Measurements from ENCODE around the gene ZNF143. TPM values are rescaled to one million over a fixed set of nuclear protein-coding genes. Genes with fewer than 3 reads are reported as not detected.

ZNF143 gene
- total RNA-seq, 1 experiment from 2014 or later = 29.2 TPM

- H3K23ac ChIP-seq (ENCODE audit: insufficient read length, low read depth, low read length) = no peak overlapping the region
- peaks cover 3% of the 10 kb centered on the region for H3K79me1 ChIP-seq (ENCODE audit: insufficient read depth, low read depth, low read length, poor library complexity, severe bottlenecking)
- no peaks in the 10 kb centered on the region for H4K20me1 ChIP-seq (ENCODE audit: control insufficient read depth, insufficient read depth, insufficient read length)
- Mint-ChIP-seq H3K36me3 (ENCODE audit: insufficient read depth in 1 of 3, low read depth in 3 of 3) (peaks cover 68 to 79% (median 78%) of the 10 kb centered on the region in 3 experiments), H3K27me3 (ENCODE audit: low read depth) (no peaks in the 10 kb centered on the region), H3K4me3 (peak overlapping the region; percentile 43 to 95), H3K4me1 (peaks cover 18 to 24% of the 10 kb centered on the region in 2 experiments), H3K27ac (peak overlapping the region in 1 of 3 experiments; percentile 48; a peak in 1 of 7 replicates), H3K9me3 (peaks cover 0 to 8% of the 10 kb centered on the region in 2 experiments; a peak in 1 of 5 replicates)
- H3K23me2 ChIP-seq (ENCODE audit: insufficient read length, low read depth, low read length, poor library complexity, severe bottlenecking) = peaks cover 11% of the 10 kb centered on the region
- DNase-seq = no peak
- no peak overlapping the region for H4K5ac ChIP-seq (ENCODE audit: insufficient read length, low read depth, low read length)
- peak overlapping the region; percentile 11 for H3K4me2 ChIP-seq (ENCODE audit: insufficient read depth, insufficient read length, low read length)
- no CpG with 5 or more reads among the region's 7 CpGs for WGBS (ENCODE audit: extremely low coverage, insufficient read length, low lambda C conversion rate)
- H2BK12ac ChIP-seq (ENCODE audit: insufficient read length, low read depth, low read length) = no peak overlapping the region
- H3K4ac ChIP-seq (ENCODE audit: low read depth, low read length) = no peak overlapping the region
- no peak overlapping the region for H2BK5ac ChIP-seq (ENCODE audit: insufficient read length, low read length)
- H3K56ac ChIP-seq (ENCODE audit: insufficient read length, low read depth, low read length) = no peak overlapping the region
- H2AK5ac ChIP-seq (ENCODE audit: insufficient read length, low read length) = no peak overlapping the region
- no peaks in the 10 kb centered on the region for H3K4me1 ChIP-seq (ENCODE audit: insufficient read depth, low read length)
- no peak overlapping the region for H2BK120ac ChIP-seq (ENCODE audit: low read depth, low read length, poor library complexity, severe bottlenecking)
- peak overlapping the region; percentile 36 for H3K9ac ChIP-seq (ENCODE audit: extremely low read depth, insufficient read length, low read length)
- H3K14ac ChIP-seq (ENCODE audit: insufficient read depth, low read length) = no peak overlapping the region
- H2BK20ac ChIP-seq (ENCODE audit: low read depth, low read length, poor library complexity, severe bottlenecking) = no peak overlapping the region
- no peak overlapping the region for H2BK15ac ChIP-seq (ENCODE audit: low read depth, low read length)
- no peak overlapping the region for H3T11ph ChIP-seq (ENCODE audit: low read length)
- H3K27me3 ChIP-seq (ENCODE audit: insufficient read depth, low read length) = no peaks in the 10 kb centered on the region
- TF ChIP-seq, protein P1, sequence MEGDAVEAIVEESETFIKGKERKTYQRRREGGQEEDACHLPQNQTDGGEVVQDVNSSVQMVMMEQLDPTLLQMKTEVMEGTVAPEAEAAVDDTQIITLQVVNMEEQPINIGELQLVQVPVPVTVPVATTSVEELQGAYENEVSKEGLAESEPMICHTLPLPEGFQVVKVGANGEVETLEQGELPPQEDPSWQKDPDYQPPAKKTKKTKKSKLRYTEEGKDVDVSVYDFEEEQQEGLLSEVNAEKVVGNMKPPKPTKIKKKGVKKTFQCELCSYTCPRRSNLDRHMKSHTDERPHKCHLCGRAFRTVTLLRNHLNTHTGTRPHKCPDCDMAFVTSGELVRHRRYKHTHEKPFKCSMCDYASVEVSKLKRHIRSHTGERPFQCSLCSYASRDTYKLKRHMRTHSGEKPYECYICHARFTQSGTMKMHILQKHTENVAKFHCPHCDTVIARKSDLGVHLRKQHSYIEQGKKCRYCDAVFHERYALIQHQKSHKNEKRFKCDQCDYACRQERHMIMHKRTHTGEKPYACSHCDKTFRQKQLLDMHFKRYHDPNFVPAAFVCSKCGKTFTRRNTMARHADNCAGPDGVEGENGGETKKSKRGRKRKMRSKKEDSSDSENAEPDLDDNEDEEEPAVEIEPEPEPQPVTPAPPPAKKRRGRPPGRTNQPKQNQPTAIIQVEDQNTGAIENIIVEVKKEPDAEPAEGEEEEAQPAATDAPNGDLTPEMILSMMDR (conservative IDR thresholded peaks at IDR 0.05) = no peak
- H4K8ac ChIP-seq (replicated peaks; ENCODE audit: insufficient read length, low read depth, low read length) = no peak overlapping the region
- H2AFZ ChIP-seq (ENCODE audit: low read length) = no peak overlapping the region
- no peak overlapping the region for H3K27ac ChIP-seq (ENCODE audit: insufficient read length, low read depth, low read length)
- no peaks in the 10 kb centered on the region for H3K9me3 ChIP-seq (ENCODE audit: control insufficient read depth, low read depth, low read length)
- H3K79me2 ChIP-seq (ENCODE audit: insufficient read depth, low read length) = peaks cover 26% of the 10 kb centered on the region
- H3K18ac ChIP-seq (ENCODE audit: insufficient read length, low read depth, low read length) = no peak overlapping the region
- H4K91ac ChIP-seq (ENCODE audit: insufficient read length, low read depth, low read length) = no peak overlapping the region
These were observed 116.7 kb downstream of the ZNF143 start for GRCh38 chr11:9577556-9577955.

Other genes with a start within 250 kb of the ZNF143 start
- 57.6 and 59.6 TPM in 2 replicates for gene DENND5A, start 195.7 kb upstream of the ZNF143 start, total RNA-seq (2021)
- gene TMEM41B, start 146.4 kb upstream of the ZNF143 start, total RNA-seq (2021) = 48.5 and 48.7 TPM in 2 replicates
- gene IPO7, start 76.4 kb upstream of the ZNF143 start, total RNA-seq (2021) = 192 and 205 TPM in 2 replicates
- 136 and 142 TPM in 2 replicates for gene WEE1, start 112.7 kb downstream of the ZNF143 start, total RNA-seq (2021)
- gene SWAP70, start 203.1 kb downstream of the ZNF143 start, total RNA-seq (2021) = 34.4 and 35.8 TPM in 2 replicates

Data from H9 (cell line).